ENCODE measurements around the gene RAI14. TPM values are rescaled to one million over a fixed set of nuclear protein-coding genes. Genes with fewer than 3 reads are reported as not detected.
A peak's percentile ranks its signal among the peaks of the same experiment; 100 is the strongest.

Gene RAI14
- total RNA-seq, 2 donors from 2014 or later, result 70.7 to 80.1 TPM

GRCh38 chr5:34715711-34716110 lies 59.6 kb downstream of the RAI14 start:
- no peak for TF ChIP-seq CTCF (IDR thresholded peaks at IDR 0.05)
- H3K27me3 ChIP-seq (replicated peaks; ENCODE audit: insufficient read depth), result no peaks in the 10 kb centered on the region
- no peaks in the 10 kb centered on the region for H3K36me3 ChIP-seq
- peak overlapping the region in 1 of 2 donors; percentile 5 for H3K27ac ChIP-seq
- H3K4me3 ChIP-seq, result no peak overlapping the region
- no peaks in the 10 kb centered on the region for H3K9me3 ChIP-seq
- no peak for ATAC-seq (ENCODE audit: insufficient number of reproducible peaks, low FRiP score, low read depth)
- H3K4me1 ChIP-seq (ENCODE audit: control insufficient read depth in 1 of 2, low read depth in 2 of 2), result peaks cover 0 to 39% of the 10 kb centered on the region in 2 donors
- DNase-seq (ENCODE audit: low spot score), result no peak

GRCh38 chr5:34716986-34717385 lies 60.9 kb downstream of the RAI14 start:
- no peak for TF ChIP-seq CTCF (IDR thresholded peaks at IDR 0.05)
- no peak overlapping the region for H3K4me3 ChIP-seq
- DNase-seq (ENCODE audit: low spot score) (no peak), ATAC-seq (ENCODE audit: insufficient number of reproducible peaks, low FRiP score, low read depth) (no peak)
- peaks cover 3 to 48% of the 10 kb centered on the region in 2 donors for H3K4me1 ChIP-seq (ENCODE audit: control insufficient read depth in 1 of 2, low read depth in 2 of 2)
- peak overlapping the region; percentile 61 to 69 for H3K27ac ChIP-seq
- H3K9me3 ChIP-seq, result no peaks in the 10 kb centered on the region
- no peaks in the 10 kb centered on the region for H3K36me3 ChIP-seq
- H3K27me3 ChIP-seq (replicated peaks; ENCODE audit: insufficient read depth), result no peaks in the 10 kb centered on the region

GRCh38 chr5:34717426-34718327 lies 61.5 kb downstream of the RAI14 start:
- Histone ChIP-seq H3K27ac (peak overlapping the region; percentile 61 to 69), H3K4me3 (no peak overlapping the region), H3K9me3 (no peaks in the 10 kb centered on the region), H3K36me3 (no peaks in the 10 kb centered on the region), H3K4me1 (ENCODE audit: control insufficient read depth in 1 of 2, low read depth in 2 of 2) (peaks cover 3 to 49% of the 10 kb centered on the region in 2 donors), H3K27me3 (replicated peaks; ENCODE audit: insufficient read depth) (no peaks in the 10 kb centered on the region)
- no peak for TF ChIP-seq CTCF (IDR thresholded peaks at IDR 0.05)
- DNase-seq (ENCODE audit: low spot score), result no peak
- ATAC-seq (ENCODE audit: insufficient number of reproducible peaks, low FRiP score, low read depth), result peak; percentile 87

- Histone ChIP-seq H3K36me3 (no peaks in the 10 kb centered on the region), H3K27ac (peak overlapping the region; percentile 61 to 69), H3K4me3 (no peak overlapping the region), H3K27me3 (replicated peaks; ENCODE audit: insufficient read depth) (no peaks in the 10 kb centered on the region), H3K4me1 (ENCODE audit: control insufficient read depth in 1 of 2, low read depth in 2 of 2) (peaks cover 3 to 49% of the 10 kb centered on the region in 2 donors), H3K9me3 (no peaks in the 10 kb centered on the region)
- no peak for TF ChIP-seq CTCF (IDR thresholded peaks at IDR 0.05)
- DNase-seq (ENCODE audit: low spot score) (no peak), ATAC-seq (ENCODE audit: insufficient number of reproducible peaks, low FRiP score, low read depth) (no peak)
Measured at GRCh38 chr5:34718516-34718915, 62.4 kb downstream of the RAI14 start.

- no peak overlapping the region for H3K27ac ChIP-seq
- no peaks in the 10 kb centered on the region for H3K27me3 ChIP-seq (replicated peaks; ENCODE audit: insufficient read depth)
- H3K4me3 ChIP-seq, result no peak overlapping the region
- no peak for TF ChIP-seq CTCF (IDR thresholded peaks at IDR 0.05)
- no peaks in the 10 kb centered on the region for H3K9me3 ChIP-seq
- peaks cover 3 to 49% of the 10 kb centered on the region in 2 donors for H3K4me1 ChIP-seq (ENCODE audit: control insufficient read depth in 1 of 2, low read depth in 2 of 2)
- ATAC-seq (ENCODE audit: insufficient number of reproducible peaks, low FRiP score, low read depth), result no peak
- DNase-seq (ENCODE audit: low spot score), result no peak
- H3K36me3 ChIP-seq, result no peaks in the 10 kb centered on the region
Measured at GRCh38 chr5:34719029-34719428, 62.9 kb downstream of the RAI14 start.
